GM19351 (cell line): ENCODE data around the gene NBPF4.
A peak's percentile ranks its signal among the peaks of the same experiment; 100 is the strongest.
"Not testable (repeated sequence)": the region's sequence is repeated elsewhere in the genome, so short reads cannot be mapped to it uniquely, and the experiment has no call there.

Source experiments
- ATAC-seq: cut with Tn5 transposase; IDR thresholded peaks from one replicate; pipeline ENCODE4 v1.9.1; 2021; ENCODE audit warnings: mild to moderate bottlenecking, moderate library complexity; ENCODE audit not compliant: unreplicated experiment

NBPF4 gene

GRCh38 chr1:108243976-108244375 lies at the start of gene NBPF4:
TSS of gene NBPF4 (minus strand) at chr1:108244076. CDS start at chr1:108243761, 315 bp downstream.
- not testable (repeated sequence) for ATAC-seq

GRCh38 chr1:108282528-108283257 lies 38.8 kb upstream of the NBPF4 start:
- peak; percentile 88 for ATAC-seq

- ATAC-seq = peak; percentile 64
These were observed 28.8 kb upstream of the NBPF4 start for GRCh38 chr1:108272485-108273327.

- ATAC-seq = not testable (repeated sequence)
These were observed 23.2 kb upstream of the NBPF4 start for GRCh38 chr1:108267097-108267496.

- ATAC-seq = not testable (repeated sequence)
These were observed 18.1 kb upstream of the NBPF4 start for GRCh38 chr1:108261967-108262366.

- not testable (repeated sequence) for ATAC-seq
These were observed 17.6 kb upstream of the NBPF4 start for GRCh38 chr1:108261519-108261918.

GRCh38 chr1:108260578-108261259 lies 16.8 kb upstream of the NBPF4 start:
- ATAC-seq = not testable (repeated sequence)

GRCh38 chr1:108255426-108255825 lies 11.6 kb upstream of the NBPF4 start:
- ATAC-seq = peak; percentile 99

- not testable (repeated sequence) for ATAC-seq
These were observed 4.5 kb downstream of the NBPF4 start for GRCh38 chr1:108239426-108239825.

GRCh38 chr1:108235308-108235707 lies 8.6 kb downstream of the NBPF4 start:
- ATAC-seq = not testable (repeated sequence)

GRCh38 chr1:108232183-108232582 lies 11.7 kb downstream of the NBPF4 start:
- not testable (repeated sequence) for ATAC-seq

GRCh38 chr1:108229976-108230375 lies 13.9 kb downstream of the NBPF4 start:
- ATAC-seq = not testable (repeated sequence)

- ATAC-seq = not testable (repeated sequence)
These were observed 16.1 kb downstream of the NBPF4 start for GRCh38 chr1:108227772-108228171.

- not testable (repeated sequence) for ATAC-seq
These were observed 17.0 kb downstream of the NBPF4 start for GRCh38 chr1:108226855-108227254.

GRCh38 chr1:108223226-108223625 lies 20.6 kb downstream of the NBPF4 start:
- ATAC-seq = not testable (repeated sequence)

- not testable (repeated sequence) for ATAC-seq
These were observed 26.2 kb downstream of the NBPF4 start for GRCh38 chr1:108217515-108218174.

- ATAC-seq = not testable (repeated sequence)
These were observed 26.9 kb downstream of the NBPF4 start for GRCh38 chr1:108217007-108217406.

- ATAC-seq = not testable (repeated sequence)
These were observed 27.6 kb downstream of the NBPF4 start for GRCh38 chr1:108216028-108216890.

- peak; percentile 79 for ATAC-seq
These were observed 29.0 kb downstream of the NBPF4 start for GRCh38 chr1:108214641-108215465.
